Endothelial cell of umbilical vein (primary cell): ENCODE results near the gene SUGP1.

Source experiments
- EZH2 ChIP-seq: IDR thresholded peaks from 2 replicates; pipeline ENCODE4 v1.6.1; 2012; ENCODE audit warnings: borderline replicate concordance, low read depth, mild to moderate bottlenecking, moderate library complexity, low read length, inconsistent platforms; ENCODE audit not compliant: severe bottlenecking
- MAX ChIP-seq: IDR thresholded peaks from 2 replicates; pipeline ENCODE4 v1.6.1; 2011; ENCODE audit not compliant: insufficient read depth, insufficient read length
- MYC ChIP-seq: IDR thresholded peaks from one replicate; pipeline ENCODE4 v1.6.1; 2011; ENCODE audit warnings: mild to moderate bottlenecking, low read depth, low read length
- POLR2AphosphoS5 ChIP-seq: IDR thresholded peaks from 2 replicates; pipeline ENCODE4 v1.6.1; 2012; ENCODE audit warnings: low read depth, mild to moderate bottlenecking, control low read depth, low read length, moderate library complexity; ENCODE audit not compliant: insufficient read depth

- TF ChIP-seq EZH2 (no peak), MYC (no peak), POLR2AphosphoS5 (no peak), MAX (no peak)
Observed at GRCh38 chr19:19334989-19335344, 14.7 kb upstream of the SUGP1 start.
